DMS 273 treated with DMSO at 0.1 percent for 48 hours (cell line): ENCODE data around the gene SND1.

Source experiments
- DNase-seq: peaks from one replicate; lab custom pipeline; 2025; lab: John Stamatoyannopoulos, UW

SND1 gene

GRCh38 chr7:128073671-128074310, 421.8 kb downstream of the SND1 start:
- no peak for DNase-seq

GRCh38 chr7:128074336-128074735, 422.3 kb downstream of the SND1 start:
- DNase-seq: no peak

GRCh38 chr7:128074736-128075135, 422.7 kb downstream of the SND1 start:
- DNase-seq: no peak

GRCh38 chr7:128075242-128076095, 423.5 kb downstream of the SND1 start:
- DNase-seq: no peak

GRCh38 chr7:128076196-128076795, 424.3 kb downstream of the SND1 start:
- DNase-seq: no peak

- DNase-seq: no peak
Measured at GRCh38 chr7:128076796-128077271, 424.8 kb downstream of the SND1 start.

GRCh38 chr7:128078309-128078708, 426.3 kb downstream of the SND1 start:
- no peak for DNase-seq

- no peak for DNase-seq
Measured at GRCh38 chr7:128080169-128080568, 428.2 kb downstream of the SND1 start.

GRCh38 chr7:128081351-128081750, 429.4 kb downstream of the SND1 start:
- DNase-seq: no peak

- no peak for DNase-seq
Measured at GRCh38 chr7:128081808-128082207, 429.8 kb downstream of the SND1 start.

- DNase-seq: no peak
Measured at GRCh38 chr7:128082431-128082830, 430.4 kb downstream of the SND1 start.

GRCh38 chr7:128084896-128085608, 433.1 kb downstream of the SND1 start:
- no peak for DNase-seq

- DNase-seq: no peak
Measured at GRCh38 chr7:128090492-128090891, 438.5 kb downstream of the SND1 start.

GRCh38 chr7:128091106-128091505, 439.1 kb downstream of the SND1 start:
- no peak for DNase-seq

GRCh38 chr7:128092221-128092620, 440.2 kb downstream of the SND1 start:
- no peak for DNase-seq

- DNase-seq: no peak
Measured at GRCh38 chr7:128093614-128094570, 441.9 kb downstream of the SND1 start.

- no peak for DNase-seq
Measured at GRCh38 chr7:128094686-128095085, 442.7 kb downstream of the SND1 start.

GRCh38 chr7:128097211-128097731, 445.3 kb downstream of the SND1 start:
- DNase-seq: no peak

GRCh38 chr7:128098629-128099028, 446.6 kb downstream of the SND1 start:
- no peak for DNase-seq

GRCh38 chr7:128099204-128099671, 447.2 kb downstream of the SND1 start:
- no peak for DNase-seq
